ENCODE data around the gene RAB26.
"Not testable (repeated sequence)": the region's sequence is repeated elsewhere in the genome, so short reads cannot be mapped to it uniquely, and the experiment has no call there.

The RAB26 gene

GRCh38 chr16:2117960-2118722 lies 30.3 kb upstream of the RAB26 start:
- not testable (repeated sequence) for DNase-seq

GRCh38 chr16:2121325-2121724 lies 27.1 kb upstream of the RAB26 start:
- not testable (repeated sequence) for DNase-seq

- DNase-seq: no peak
Observed at GRCh38 chr16:2121853-2122252, 26.6 kb upstream of the RAB26 start.

GRCh38 chr16:2122429-2122828 lies 26.0 kb upstream of the RAB26 start:
- DNase-seq: no peak

- DNase-seq: not testable (repeated sequence)
Observed at GRCh38 chr16:2122934-2123683, 25.3 kb upstream of the RAB26 start.

- not testable (repeated sequence) for DNase-seq
Observed at GRCh38 chr16:2123706-2124376, 24.6 kb upstream of the RAB26 start.

- not testable (repeated sequence) for DNase-seq
Observed at GRCh38 chr16:2124377-2124693, 24.1 kb upstream of the RAB26 start.

- DNase-seq: not testable (repeated sequence)
Observed at GRCh38 chr16:2124694-2125444, 23.6 kb upstream of the RAB26 start.

DNA sequence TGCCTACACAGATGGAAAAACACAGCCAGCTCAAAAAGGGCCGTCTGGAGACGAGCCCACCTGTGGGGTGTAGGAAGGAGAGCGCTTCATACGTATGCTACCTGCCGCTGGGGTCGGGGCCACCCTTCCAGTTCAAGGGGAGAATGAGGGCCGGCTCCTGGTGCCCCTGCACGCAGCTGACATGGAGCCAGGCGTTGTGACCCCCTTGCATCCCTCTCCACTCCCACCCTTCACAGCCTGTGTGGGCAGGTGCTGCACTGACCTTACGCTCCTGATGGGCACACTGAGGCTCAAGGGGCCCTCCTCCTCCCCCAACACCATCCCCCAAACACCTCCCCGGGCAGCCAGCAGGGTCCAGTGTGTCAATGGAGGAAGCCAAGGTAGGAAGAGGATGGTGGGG lies 22.8 kb upstream of the RAB26 start:
- DNase-seq: not testable (repeated sequence)

- DNase-seq: not testable (repeated sequence)
Observed at GRCh38 chr16:2126161-2126743, 22.2 kb upstream of the RAB26 start.

DNA sequence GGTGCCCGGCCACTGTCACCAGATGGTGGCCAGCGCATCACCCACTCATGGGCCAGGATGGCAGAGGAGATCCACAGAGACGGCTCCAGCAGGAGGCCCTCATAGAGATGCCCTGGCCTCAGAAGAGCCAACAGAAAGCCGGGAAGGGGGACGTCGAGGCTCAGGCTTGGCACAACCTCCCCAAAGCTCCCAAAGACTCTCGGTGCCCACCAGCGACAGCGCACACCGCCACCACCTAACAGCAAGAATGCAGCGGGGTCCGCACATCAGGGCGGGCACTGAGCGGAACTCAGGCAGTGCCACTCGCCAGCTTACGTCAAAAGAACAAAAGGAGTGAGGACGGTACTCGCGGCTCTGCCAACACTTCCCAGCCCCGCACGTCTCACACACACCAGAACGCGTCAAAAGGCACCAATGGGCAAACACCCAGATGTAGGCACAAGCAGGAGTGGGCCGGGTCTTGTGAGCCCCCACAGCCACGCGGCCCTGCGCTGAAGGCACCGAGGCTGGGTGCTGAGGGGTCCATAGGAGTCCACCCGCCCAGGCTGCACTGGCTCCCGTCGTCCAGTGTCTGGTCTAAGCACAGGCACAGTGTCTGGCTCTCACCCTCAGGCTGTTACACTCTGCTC lies 21.4 kb upstream of the RAB26 start:
- not testable (repeated sequence) for DNase-seq

DNA sequence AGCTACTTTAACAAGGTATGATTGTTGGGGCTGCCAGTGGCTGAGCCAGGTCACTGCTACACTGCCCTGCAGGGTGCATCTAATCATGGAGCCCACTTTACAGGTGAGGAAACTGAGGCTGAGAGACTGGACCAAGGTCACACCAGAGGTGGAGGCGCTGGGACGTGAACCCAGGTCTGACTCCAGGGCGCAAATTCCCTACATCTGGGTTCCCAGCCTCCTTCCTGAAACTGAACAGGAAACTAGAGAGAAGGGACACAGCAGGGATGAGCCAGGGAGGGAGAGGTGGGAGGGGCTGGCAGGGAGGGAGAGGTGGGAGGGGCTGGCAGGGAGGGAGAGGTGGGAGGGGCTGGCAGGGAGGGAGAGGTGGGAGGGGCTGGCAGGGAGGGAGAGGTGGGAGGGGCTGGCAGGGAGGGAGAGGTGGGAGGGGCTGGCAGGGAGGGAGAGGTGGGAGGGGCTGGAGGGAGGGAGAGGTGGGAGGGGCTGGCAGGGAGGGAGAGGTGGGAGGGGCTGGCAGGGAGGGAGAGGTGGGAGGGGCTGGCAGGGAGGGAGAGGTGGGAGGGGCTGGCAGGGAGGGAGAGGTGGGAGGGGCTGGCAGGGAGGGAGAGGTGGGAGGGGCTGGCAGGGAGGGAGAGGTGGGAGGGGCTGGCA lies 20.7 kb upstream of the RAB26 start:
- peak; percentile 58 for DNase-seq

GRCh38 chr16:2129251-2129650 lies 19.2 kb upstream of the RAB26 start:
- DNase-seq: not testable (repeated sequence)

- not testable (repeated sequence) for DNase-seq
Observed at GRCh38 chr16:2129890-2130447, 18.5 kb upstream of the RAB26 start.

GRCh38 chr16:2133797-2134196 lies 14.6 kb upstream of the RAB26 start:
- DNase-seq: not testable (repeated sequence)

DNA sequence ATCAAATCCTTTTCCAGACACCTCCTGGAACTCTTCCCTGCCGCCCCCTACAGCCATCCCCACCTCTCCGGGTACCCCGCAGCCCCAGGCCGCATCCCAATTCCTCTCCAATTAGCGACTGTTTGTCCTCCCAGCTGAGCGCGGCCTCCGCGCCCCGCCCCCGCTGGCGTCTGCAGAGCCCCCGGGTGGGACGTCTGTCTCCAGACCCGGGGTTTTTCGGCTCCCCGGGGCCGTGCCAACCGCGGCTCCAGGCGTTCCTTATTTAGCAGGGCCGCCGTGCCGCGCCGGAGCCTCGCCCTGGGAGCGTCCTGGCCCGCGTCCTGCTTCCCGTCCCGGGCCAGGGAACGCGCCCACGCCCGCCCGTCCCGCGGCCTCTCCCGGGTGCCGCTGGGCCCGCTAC lies 13.4 kb upstream of the RAB26 start:
- not testable (repeated sequence) for DNase-seq

DNA sequence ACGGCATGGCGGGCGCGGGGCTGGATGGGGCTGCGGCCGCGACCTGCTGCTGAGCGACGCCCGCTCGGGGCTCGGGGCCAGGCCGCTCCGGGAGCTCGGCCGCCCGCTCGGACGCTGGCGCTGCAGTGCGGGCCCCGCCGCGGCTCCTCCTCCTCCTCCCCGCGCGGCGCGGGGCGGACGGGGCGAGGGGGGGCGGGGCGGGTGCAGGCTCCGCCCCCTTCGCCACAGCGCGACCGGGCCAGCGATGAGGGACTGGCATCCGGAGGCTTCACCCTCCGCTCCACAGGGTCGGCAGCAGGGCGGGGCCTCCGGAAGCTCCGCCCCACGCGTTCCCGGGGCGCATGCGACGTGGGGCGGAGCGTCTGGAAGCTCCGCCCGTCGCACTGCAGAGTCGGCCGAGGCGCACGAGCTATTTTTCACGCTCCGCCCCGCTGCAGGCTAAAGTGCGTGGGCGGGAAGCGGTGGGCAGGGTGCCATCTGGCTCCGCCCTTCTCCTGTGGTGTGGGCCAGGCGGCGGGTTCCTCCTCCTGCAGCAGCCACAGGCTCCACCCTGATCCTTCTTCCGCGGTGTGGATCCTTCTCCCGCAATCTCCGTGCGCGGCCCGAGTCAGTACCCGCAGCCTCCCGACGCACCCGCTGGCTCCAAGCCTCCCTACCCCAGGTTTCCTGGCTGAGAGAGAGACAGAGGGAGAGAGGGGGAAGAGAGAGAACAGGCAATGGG lies 12.5 kb upstream of the RAB26 start, which contains the start of gene PKD1:
PKD1 (minus strand) TSS at position 129 of the 721 bp plus-strand sequence. CDS start 209 bp downstream, outside the sequence.
- peak; percentile 90 for DNase-seq

DNA sequence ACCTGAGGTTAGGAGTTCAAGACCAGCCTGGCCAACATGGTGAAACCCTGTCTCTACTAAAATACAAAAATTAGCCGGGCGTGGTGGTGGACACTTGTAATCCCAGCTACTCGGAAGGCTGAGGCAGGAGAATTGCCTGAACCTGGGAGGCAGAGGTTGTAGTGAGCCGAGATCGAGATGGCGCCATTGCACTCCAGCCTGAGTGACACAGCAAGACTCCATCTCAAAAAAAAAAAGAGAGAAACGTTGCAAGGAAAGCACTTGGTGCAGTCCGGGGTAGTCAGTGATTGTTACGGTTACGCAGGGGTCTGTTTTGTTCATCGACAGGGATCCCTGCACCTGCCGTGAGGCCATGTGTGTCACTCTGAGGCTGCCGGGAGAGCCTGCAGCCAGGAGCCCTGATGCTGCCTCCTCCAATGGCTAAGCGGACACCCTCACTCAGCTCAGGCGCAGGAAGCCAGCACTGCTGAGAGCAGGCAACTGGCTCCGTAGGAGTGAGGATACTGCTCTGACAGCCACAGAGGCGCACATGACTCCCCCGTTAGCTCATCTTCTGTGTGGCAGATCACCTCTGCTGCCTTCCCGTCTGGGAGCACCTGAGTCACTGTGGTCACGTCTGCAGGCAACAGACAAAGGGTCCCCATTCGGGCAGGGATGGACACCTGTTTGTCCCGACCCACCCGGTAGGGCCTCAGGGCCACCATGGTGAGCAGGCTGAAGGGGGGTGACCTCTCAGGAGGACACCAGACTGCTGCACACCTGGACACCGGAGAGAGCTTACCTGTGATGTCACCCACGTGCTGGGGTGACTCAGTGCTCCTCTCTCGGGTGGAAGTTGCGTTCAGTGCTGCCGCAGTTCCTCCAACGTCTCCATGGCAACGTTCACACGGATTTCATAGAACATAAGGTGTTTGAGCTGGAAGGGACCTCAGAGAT lies 5.2 kb upstream of the RAB26 start:
- peak; percentile 32 for DNase-seq

DNA sequence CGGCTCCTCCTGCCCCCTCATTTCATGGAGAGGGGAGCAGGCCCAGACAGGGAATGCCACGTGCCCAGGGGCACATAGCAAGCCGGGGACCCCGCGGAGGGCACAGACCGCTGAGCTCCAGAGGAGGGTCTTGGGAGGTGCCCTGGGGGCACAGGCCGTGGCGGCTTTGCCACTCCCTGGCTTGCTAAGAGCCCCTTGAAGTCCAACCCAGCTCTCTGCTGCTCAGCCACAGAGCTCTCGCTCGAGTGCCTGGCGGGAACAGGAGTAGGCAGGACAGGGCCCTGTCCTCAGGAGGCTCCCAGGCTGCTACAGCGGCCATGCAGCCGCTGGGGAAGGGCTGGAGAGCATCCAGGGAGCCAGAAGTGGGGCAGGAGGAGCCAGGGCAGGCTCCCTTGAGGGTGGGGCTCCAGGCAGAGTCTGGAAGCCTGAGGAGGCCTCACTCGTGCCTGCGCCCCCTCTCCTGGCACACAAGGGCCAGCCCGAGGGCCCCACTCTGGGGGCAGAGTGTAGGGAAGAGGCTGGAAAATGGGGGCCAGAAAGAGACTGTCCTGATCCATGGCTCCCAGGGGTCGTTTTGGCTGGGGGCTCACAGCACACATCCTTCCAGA lies 4.4 kb upstream of the RAB26 start:
- no peak for DNase-seq

Data from NCI-H345 (cell line).